ENCODE measurements around the gene SCN5A. TPM values are rescaled to one million over a fixed set of nuclear protein-coding genes. Genes with fewer than 3 reads are reported as not detected.
"Not testable (repeated sequence)": the region's sequence is repeated elsewhere in the genome, so short reads cannot be mapped to it uniquely, and the experiment has no call there.

SCN5A gene
- polyA plus RNA-seq, 12 donors = 2.0 to 9.3 (median 6.7) TPM; not detected in 1

DNA sequence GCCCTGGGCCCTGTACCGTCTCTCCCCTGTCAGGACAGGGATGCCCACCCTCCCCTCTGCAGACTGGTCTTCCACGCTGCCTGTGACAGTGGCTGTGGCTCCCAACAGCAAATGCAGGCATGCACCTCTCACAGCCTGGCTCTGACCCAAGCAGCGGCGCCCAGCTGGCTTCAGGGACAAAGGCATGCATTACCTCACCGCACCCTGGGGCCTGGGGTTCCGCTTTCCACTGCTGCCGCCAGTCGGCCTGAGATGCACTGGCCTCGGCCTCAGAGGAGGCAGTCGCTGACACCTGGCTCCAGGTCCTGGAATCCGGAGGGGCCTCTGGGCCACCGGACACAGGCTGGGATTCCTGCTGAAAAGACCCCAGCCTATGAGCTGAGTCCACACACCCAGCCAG, 70.3 kb downstream of the SCN5A start:
- DNase-seq = peak; percentile 15

- DNase-seq = no peak
Observed at GRCh38 chr3:38578551-38578950, 70.9 kb downstream of the SCN5A start.

DNA sequence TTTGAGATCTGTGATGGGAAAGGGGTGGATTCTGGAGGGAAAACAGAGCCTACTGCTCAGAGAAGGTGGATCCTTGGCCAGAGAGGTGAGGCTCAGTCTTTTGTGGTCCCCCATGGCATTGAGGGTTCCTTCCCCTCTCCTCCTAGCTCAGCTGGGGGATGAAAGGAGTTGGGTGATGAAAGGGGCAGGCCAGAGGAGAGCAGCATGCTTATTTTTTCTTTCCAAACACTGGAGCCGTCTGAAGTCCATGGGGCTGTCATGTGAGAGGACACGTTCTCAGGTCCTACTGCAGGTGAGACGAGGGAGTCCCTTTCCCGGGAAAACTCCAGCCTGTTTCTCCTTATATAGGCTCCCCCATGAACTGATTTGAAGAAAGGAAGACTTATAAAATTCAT, 71.4 kb downstream of the SCN5A start:
- no peak for DNase-seq

- DNase-seq = no peak
Observed at GRCh38 chr3:38577371-38578080, 72.0 kb downstream of the SCN5A start.

DNA sequence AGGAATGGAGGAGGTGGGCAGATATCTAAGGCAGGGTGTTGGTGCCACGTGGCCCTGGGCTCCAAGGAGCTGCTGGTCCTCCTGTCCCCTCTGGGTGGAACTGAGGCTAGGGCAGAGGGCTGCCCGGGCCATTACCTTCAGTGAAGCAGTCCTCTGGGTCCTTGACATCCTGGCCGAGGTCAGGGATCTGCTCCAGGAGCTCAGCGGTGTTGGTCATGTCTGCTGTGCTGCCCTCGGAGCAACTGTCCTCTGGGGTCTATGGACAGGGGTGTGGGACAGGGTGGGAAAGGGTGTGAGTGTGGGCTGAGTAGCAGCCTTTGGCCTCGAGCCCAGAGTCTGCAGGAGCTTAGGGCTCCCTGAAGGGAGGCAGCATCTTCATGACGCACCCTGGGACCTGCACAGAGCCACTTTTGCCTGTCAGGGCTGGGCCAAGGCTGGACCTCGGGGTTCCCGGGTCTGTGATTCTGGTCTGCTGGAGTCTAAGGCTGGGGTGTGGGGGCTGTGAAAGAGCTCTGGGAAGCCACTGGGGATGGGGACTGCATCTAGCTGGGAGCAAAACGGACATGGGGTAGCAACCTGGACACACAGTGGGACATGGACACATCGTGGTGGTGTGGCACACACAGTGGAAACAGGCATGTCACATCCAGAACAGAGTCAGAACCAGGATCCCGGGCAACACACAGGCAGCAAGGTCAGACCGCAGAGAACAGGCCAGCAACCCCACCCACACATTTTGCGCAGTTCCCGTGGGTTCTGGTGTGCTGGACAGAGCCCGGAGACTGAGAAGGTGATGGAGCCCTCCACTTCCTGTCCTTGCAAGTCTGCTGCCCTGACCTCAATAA, 72.7 kb downstream of the SCN5A start:
- no peak for DNase-seq

DNA sequence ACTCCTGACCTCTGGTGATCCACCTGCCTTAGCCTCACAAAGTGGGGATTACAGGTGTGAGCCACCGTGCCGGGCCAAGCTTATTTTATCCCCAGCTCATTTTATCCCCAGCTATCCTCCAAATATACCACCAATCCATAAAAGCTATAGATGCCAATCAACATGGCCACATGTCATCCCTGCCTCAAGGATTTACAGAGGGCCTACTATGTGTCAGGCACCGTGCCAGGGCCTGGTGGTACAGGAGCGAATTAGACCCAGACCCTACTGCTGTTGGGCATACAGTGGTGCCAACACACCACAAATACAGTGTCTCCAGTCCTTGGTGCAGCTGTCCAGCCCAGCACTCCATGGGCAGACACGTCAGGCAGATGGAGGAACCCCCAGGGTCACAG, 73.4 kb downstream of the SCN5A start:
- no peak for DNase-seq

- DNase-seq = no peak
Observed at GRCh38 chr3:38575279-38575843, 74.1 kb downstream of the SCN5A start.

DNA sequence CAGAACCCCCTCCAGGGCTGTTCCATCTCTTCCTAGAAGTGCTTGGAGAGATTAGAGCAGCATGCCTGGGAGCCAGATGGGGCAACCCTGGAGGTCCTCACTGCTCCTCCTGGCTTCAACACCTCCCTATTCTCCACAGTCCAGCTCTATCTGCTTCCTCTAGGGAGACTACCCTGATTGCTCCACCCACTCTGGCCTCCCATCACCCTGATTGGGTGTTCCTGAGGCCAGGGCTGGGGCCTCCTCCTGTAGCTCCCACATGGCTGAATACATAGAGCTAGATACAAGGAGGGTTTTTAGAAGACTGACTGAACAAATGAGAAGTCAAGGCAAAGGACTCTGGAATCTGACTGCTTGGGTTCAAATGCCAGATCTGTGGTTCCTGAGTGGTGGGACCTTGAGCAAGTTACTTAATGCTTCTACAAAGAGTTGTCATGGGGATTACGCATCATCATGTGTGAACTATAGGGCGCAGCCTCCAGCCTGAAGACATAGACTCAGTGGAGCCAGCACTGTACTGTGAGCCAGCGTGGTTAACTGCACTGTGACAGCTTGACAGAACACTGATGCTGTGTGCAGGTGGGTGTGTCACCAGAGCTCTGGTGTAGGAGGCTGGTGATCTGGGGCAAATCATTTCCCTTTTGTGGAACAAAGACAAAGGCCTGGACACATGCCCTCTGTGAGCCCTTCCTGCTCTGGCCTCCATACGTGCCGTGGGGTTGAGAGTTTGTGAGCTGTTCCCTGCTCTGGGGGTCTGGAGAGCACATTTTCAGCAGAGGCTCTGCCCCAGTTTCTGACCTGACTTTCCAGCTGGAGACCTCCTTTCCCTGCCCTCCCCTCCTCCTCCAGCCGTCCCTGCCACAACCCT, 74.8 kb downstream of the SCN5A start:
- no peak for DNase-seq

DNA sequence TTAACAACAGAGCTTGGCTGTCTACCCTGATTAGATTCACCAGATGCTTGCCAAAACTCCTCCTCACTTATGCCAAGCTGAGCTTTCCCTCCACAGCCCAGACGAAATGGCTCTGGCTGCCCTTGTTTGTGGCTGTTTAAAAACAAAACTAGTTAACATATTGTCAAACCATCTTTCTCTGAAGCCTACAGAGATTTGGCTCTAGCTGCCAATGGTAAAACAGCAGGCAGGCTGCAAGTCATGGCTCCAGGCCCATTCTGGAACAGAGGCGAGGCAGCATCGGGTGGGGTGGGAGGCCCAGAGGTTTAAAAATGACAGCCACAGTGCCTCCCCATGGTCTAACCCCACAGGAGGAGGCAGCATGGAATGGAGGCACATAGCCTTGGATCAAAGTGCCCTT, 75.9 kb downstream of the SCN5A start:
- DNase-seq = no peak

- DNase-seq = no peak
Observed at GRCh38 chr3:38573111-38573510, 76.4 kb downstream of the SCN5A start.

DNA sequence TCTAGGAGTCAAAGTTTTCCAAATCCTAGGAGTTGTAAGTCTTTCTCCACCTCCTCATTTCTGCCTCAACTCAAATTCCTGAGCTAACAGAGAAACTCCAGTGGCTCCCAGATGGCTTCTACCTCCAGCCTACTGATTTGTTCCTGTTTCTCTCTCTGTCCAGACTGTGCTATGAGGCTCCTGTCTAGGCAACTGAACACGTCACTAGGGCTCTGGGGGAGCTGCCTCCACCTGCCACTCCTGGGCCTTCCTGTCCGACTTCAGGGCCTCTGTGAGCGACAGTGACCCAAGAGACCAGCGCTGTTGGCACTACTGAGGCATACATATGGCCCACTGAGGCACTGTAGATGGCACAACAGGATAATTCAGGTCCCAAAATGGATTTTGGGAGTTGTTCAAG, 82.0 kb downstream of the SCN5A start:
- DNase-seq = no peak

DNA sequence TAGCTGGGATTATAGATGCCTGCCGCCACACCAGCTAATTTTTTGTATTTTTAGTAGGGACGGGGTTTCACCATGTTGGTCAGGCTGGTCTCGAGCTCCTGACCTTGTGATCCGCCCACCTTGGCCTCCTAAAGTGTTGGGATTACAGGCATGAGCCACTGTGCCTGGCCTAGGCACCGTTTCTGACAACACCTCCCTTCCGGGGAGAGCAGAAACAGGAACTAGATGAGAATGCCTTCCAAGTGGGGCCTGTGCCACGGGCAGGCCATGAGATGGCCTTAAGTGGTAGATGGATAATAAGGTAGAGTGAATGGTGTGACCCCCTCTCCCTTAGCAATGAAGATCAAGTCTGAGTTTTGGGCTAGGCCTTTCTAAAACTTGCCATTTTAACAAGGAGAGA, 82.7 kb downstream of the SCN5A start:
- not testable (repeated sequence) for DNase-seq

- no peak for DNase-seq
Observed at GRCh38 chr3:38566215-38566528, 83.3 kb downstream of the SCN5A start.

GRCh38 chr3:38565339-38566214, 83.9 kb downstream of the SCN5A start:
- no peak for DNase-seq

DNA sequence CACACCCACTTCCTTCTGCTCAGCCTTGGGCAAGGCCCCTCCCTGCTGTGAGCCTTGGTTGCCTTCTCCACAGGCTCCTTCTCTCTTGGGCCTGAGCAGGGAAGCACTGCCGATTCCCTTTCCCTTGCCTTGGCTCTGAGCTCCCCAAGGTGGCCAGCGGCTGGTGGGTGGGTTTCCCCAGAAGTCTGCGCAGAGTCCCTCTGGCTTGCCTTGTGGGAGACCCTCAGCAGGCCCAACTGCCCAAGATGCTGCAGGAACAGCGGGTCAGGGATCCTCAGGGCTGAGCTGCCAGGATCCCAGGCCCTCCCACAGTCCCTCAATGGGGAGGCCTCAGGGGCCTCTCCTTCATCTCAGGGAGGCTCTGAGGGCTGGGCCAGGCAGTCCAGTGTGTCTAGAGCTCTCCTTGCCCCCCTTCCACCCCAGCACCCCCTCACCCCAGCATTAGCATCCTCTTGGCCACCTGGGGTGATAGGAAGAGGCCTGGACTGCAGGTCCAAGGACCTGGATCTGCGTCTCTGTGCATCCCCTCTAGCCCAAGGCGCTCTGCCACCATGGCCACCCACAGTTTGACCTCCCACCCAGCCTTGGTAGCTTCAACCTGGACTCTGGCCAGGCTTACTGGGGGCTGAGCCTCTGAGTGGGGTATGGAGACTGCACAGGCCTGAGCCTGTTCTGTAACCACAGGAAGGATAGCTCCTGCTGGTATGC, 84.7 kb downstream of the SCN5A start:
- DNase-seq = no peak

- DNase-seq = no peak
Observed at GRCh38 chr3:38563886-38564270, 85.6 kb downstream of the SCN5A start.

- no peak for DNase-seq
Observed at GRCh38 chr3:38563070-38563885, 86.2 kb downstream of the SCN5A start.

- no peak for DNase-seq
Observed at GRCh38 chr3:38562467-38562925, 87.0 kb downstream of the SCN5A start.

GRCh38 chr3:38561746-38562466, 87.6 kb downstream of the SCN5A start:
- DNase-seq = no peak
